OCI-LY1 (cell line): ENCODE measurements around the gene MYZAP.

Experiments
- CTCF ChIP-seq: fragments of 200-600 bp; sonication (generic), shearing (Covaris generic); IDR thresholded peaks from 2 replicates; pipeline ENCODE4 v1.5.1; 2017; ENCODE audit warnings: mild to moderate bottlenecking, antibody characterized with exemption, low read length, moderate library complexity, mixed read lengths
- EZH2 ChIP-seq: fragments of 200-600 bp; sonication (generic), shearing (Covaris generic); IDR thresholded peaks from 2 replicates; pipeline ENCODE4 v1.8.0; 2017; ENCODE audit warnings: borderline replicate concordance, mixed run types, mild to moderate bottlenecking, antibody characterized with exemption, low read length, moderate library complexity, mixed read lengths

DNA sequence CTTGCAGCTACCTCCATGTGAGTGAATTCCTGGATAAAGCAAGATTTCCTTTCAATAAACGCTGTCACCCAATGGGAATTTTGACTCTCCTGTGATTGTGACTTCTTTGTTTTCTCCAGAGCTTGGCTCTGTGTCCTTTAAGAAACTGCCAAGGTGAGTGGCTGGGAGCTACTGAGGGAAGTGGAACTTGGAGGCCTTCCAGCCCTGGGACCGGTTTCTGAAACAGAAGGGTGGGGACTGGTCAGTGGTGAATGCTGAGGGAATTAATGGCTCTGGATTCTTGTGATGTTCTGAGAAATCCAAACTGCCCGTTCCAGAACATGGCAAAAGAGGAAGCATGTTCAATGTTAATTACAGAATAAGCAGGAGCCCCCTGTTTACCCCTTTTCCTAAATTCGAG is 41.1 kb upstream of the MYZAP start:
- TF ChIP-seq EZH2 (no peak), CTCF (no peak)
